Measurements from ENCODE around the gene DNMBP. TPM values are rescaled to one million over a fixed set of nuclear protein-coding genes. Genes with fewer than 3 reads are reported as not detected.

The DNMBP gene
- total and polyA plus RNA-seq, 8 donors = 14.8 to 43.9 (median 37.2) TPM

DNA sequence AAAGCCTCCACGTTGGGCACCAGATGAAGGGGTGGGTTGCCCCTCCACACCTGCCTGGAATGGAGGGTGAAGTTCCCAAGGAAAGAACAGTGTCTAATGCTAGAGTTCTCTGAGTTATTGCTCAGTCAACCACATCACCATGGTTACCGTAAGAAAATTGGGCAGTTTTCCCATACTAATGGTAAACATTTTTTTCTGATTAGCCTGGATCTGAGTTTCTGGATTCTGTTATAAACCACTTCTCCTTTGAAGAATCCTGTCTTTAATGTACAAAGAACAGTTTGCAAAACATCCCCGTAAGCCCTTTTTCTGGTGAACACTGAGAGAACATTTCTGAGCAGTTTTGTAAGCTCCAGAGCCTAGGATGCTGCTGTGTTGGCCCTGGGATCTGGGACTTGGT, 181.8 kb downstream of the DNMBP start:
- ATAC-seq = no peak
- Histone ChIP-seq H3K9me3 (no peaks in the 10 kb centered on the region), H3K4me1 (no peaks in the 10 kb centered on the region), H3K27ac (no peak overlapping the region), H3K27me3 (no peaks in the 10 kb centered on the region), H3K4me3 (no peak overlapping the region), H3K36me3 (no peaks in the 10 kb centered on the region)
- TF ChIP-seq, protein P1, sequence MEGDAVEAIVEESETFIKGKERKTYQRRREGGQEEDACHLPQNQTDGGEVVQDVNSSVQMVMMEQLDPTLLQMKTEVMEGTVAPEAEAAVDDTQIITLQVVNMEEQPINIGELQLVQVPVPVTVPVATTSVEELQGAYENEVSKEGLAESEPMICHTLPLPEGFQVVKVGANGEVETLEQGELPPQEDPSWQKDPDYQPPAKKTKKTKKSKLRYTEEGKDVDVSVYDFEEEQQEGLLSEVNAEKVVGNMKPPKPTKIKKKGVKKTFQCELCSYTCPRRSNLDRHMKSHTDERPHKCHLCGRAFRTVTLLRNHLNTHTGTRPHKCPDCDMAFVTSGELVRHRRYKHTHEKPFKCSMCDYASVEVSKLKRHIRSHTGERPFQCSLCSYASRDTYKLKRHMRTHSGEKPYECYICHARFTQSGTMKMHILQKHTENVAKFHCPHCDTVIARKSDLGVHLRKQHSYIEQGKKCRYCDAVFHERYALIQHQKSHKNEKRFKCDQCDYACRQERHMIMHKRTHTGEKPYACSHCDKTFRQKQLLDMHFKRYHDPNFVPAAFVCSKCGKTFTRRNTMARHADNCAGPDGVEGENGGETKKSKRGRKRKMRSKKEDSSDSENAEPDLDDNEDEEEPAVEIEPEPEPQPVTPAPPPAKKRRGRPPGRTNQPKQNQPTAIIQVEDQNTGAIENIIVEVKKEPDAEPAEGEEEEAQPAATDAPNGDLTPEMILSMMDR (IDR thresholded peaks at IDR 0.05) = no peak
- intact Hi-C loops (cut with DNase I) = no loop called here
- no peak for DNase-seq

Other genes starting within 250 kb of the DNMBP start
- 1 to 10 TPM; 1.1 to 1.8 TPM for gene ABCC2, start 227.3 kb downstream of the DNMBP start, total RNA-seq
- 1 to 10 TPM in 3 of 6 donors, under 1 TPM in 3; 0.60 to 1.4 (median 1.0) TPM for gene ABCC2, start 227.3 kb downstream of the DNMBP start, polyA plus RNA-seq (ENCODE audit: insufficient read length in 6 of 6)
- not detected for gene CPN1, start 71.9 kb upstream of the DNMBP start, total RNA-seq
- not detected for gene CPN1, start 71.9 kb upstream of the DNMBP start, polyA plus RNA-seq (ENCODE audit: insufficient read length in 6 of 6)
- gene ERLIN1, start 176.1 kb upstream of the DNMBP start, total RNA-seq = 10 to 100 TPM; 23.8 to 34.5 TPM
- 10 to 100 TPM; 43.7 to 56.3 (median 49.0) TPM for gene ERLIN1, start 176.1 kb upstream of the DNMBP start, polyA plus RNA-seq (ENCODE audit: insufficient read length in 6 of 6)
- gene CHUK, start 219.6 kb upstream of the DNMBP start, total RNA-seq = 10 to 100 TPM; 19.6 to 26.9 TPM
- gene CHUK, start 219.6 kb upstream of the DNMBP start, polyA plus RNA-seq (ENCODE audit: insufficient read length in 6 of 6) = 10 to 100 TPM; 23.2 to 30.6 (median 26.0) TPM